Measurements from ENCODE around the gene MLYCD. TPM values are rescaled to one million over a fixed set of nuclear protein-coding genes. Genes with fewer than 3 reads are reported as not detected.

The MLYCD gene
- total and polyA plus RNA-seq, 2 donors = 1.8 to 3.5 TPM

GRCh38 chr16:83934684-83934977 is 35.7 kb downstream of the MLYCD start:
- Histone ChIP-seq H3K27me3 (ENCODE audit: control insufficient read depth in 2 of 2, insufficient read depth in 1 of 2, low read length in 1 of 2) (no peaks in the 10 kb centered on the region), H3K27ac (ENCODE audit: low read depth in 1 of 2, low read length in 1 of 2) (no peak overlapping the region), H3K4me3 (ENCODE audit: low read length in 2 of 2) (no peak overlapping the region), H3K4me1 (ENCODE audit: control insufficient read depth in 2 of 2, insufficient read depth in 2 of 2, low read length in 2 of 2) (no peaks in the 10 kb centered on the region), H3K36me3 (ENCODE audit: control insufficient read depth in 2 of 2, insufficient read depth in 2 of 2, low read length in 1 of 2) (no peaks in the 10 kb centered on the region), H3K9me3 (ENCODE audit: control insufficient read depth in 2 of 2, insufficient read depth in 1 of 2, low read length in 1 of 2) (no peaks in the 10 kb centered on the region)
- no peak for DNase-seq (ENCODE audit: low read depth in 6 of 9, low spot score in 9 of 9)
- 86% methylated on average over 12 of the region's 12 CpGs for WGBS

- Histone ChIP-seq H3K36me3 (ENCODE audit: control insufficient read depth in 2 of 2, insufficient read depth in 2 of 2, low read length in 1 of 2) (no peaks in the 10 kb centered on the region), H3K9me3 (ENCODE audit: control insufficient read depth in 2 of 2, insufficient read depth in 1 of 2, low read length in 1 of 2) (no peaks in the 10 kb centered on the region), H3K4me1 (ENCODE audit: control insufficient read depth in 2 of 2, insufficient read depth in 2 of 2, low read length in 2 of 2) (no peaks in the 10 kb centered on the region), H3K27me3 (ENCODE audit: control insufficient read depth in 2 of 2, insufficient read depth in 1 of 2, low read length in 1 of 2) (no peaks in the 10 kb centered on the region), H3K4me3 (ENCODE audit: low read length in 2 of 2) (no peak overlapping the region), H3K27ac (ENCODE audit: low read depth in 1 of 2, low read length in 1 of 2) (no peak overlapping the region)
- WGBS = 96% methylated on average over 30 of the region's 30 CpGs
- DNase-seq (ENCODE audit: low read depth in 6 of 9, low spot score in 9 of 9) = no peak
Measured at GRCh38 chr16:83935005-83935857, 36.3 kb downstream of the MLYCD start.

GRCh38 chr16:83935858-83936255 is 36.9 kb downstream of the MLYCD start:
- Histone ChIP-seq H3K4me3 (ENCODE audit: low read length in 2 of 2) (no peak overlapping the region), H3K9me3 (ENCODE audit: control insufficient read depth in 2 of 2, insufficient read depth in 1 of 2, low read length in 1 of 2) (no peaks in the 10 kb centered on the region), H3K36me3 (ENCODE audit: control insufficient read depth in 2 of 2, insufficient read depth in 2 of 2, low read length in 1 of 2) (no peaks in the 10 kb centered on the region), H3K27me3 (ENCODE audit: control insufficient read depth in 2 of 2, insufficient read depth in 1 of 2, low read length in 1 of 2) (no peaks in the 10 kb centered on the region), H3K4me1 (ENCODE audit: control insufficient read depth in 2 of 2, insufficient read depth in 2 of 2, low read length in 2 of 2) (no peaks in the 10 kb centered on the region), H3K27ac (ENCODE audit: low read depth in 1 of 2, low read length in 1 of 2) (no peak overlapping the region)
- DNase-seq (ENCODE audit: low read depth in 6 of 9, low spot score in 9 of 9) = no peak
- WGBS = 95% methylated on average over 10 of the region's 10 CpGs

DNA sequence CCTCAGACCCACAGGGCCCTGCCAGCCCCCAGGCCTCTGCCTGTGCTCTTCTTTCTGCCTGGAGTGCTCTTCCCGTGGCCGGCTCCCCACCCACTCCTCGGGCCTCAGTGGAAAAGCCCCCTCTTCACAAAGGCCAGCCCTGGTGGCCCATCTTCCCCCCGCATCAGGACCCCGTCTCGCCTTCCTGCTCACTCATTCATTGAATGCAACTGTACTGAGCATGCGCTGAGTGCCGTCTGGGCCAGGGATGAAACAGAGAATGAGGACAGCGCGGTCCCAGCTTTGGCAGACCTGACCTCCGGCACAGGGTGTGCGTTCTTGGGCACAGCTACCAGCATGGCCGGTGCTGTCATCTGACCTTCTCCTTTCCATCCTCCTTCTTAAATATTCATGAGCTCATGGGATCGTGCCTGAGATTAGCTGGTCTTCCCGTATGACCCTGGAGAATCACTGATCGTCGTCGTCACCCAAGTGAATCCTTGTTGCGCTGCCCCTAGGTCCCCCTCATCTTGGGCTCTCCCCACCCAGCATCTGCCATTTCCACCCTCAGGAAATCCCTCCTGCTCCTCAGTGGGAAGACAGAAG is 37.8 kb downstream of the MLYCD start:
- Histone ChIP-seq H3K36me3 (ENCODE audit: control insufficient read depth in 2 of 2, insufficient read depth in 2 of 2, low read length in 1 of 2) (no peaks in the 10 kb centered on the region), H3K27ac (ENCODE audit: low read depth in 1 of 2, low read length in 1 of 2) (no peak overlapping the region), H3K27me3 (ENCODE audit: control insufficient read depth in 2 of 2, insufficient read depth in 1 of 2, low read length in 1 of 2) (no peaks in the 10 kb centered on the region), H3K4me3 (ENCODE audit: low read length in 2 of 2) (no peak overlapping the region), H3K4me1 (ENCODE audit: control insufficient read depth in 2 of 2, insufficient read depth in 2 of 2, low read length in 2 of 2) (no peaks in the 10 kb centered on the region), H3K9me3 (ENCODE audit: control insufficient read depth in 2 of 2, insufficient read depth in 1 of 2, low read length in 1 of 2) (no peaks in the 10 kb centered on the region)
- DNase-seq (ENCODE audit: low read depth in 6 of 9, low spot score in 9 of 9) = no peak
- WGBS = 96% methylated on average over 19 of the region's 19 CpGs

GRCh38 chr16:83937267-83937666 is 38.4 kb downstream of the MLYCD start:
- Histone ChIP-seq H3K27ac (ENCODE audit: low read depth in 1 of 2, low read length in 1 of 2) (no peak overlapping the region), H3K4me3 (ENCODE audit: low read length in 2 of 2) (no peak overlapping the region), H3K9me3 (ENCODE audit: control insufficient read depth in 2 of 2, insufficient read depth in 1 of 2, low read length in 1 of 2) (no peaks in the 10 kb centered on the region), H3K36me3 (ENCODE audit: control insufficient read depth in 2 of 2, insufficient read depth in 2 of 2, low read length in 1 of 2) (no peaks in the 10 kb centered on the region), H3K4me1 (ENCODE audit: control insufficient read depth in 2 of 2, insufficient read depth in 2 of 2, low read length in 2 of 2) (no peaks in the 10 kb centered on the region), H3K27me3 (ENCODE audit: control insufficient read depth in 2 of 2, insufficient read depth in 1 of 2, low read length in 1 of 2) (no peaks in the 10 kb centered on the region)
- 98% methylated on average over 2 of the region's 2 CpGs for WGBS
- no peak for DNase-seq (ENCODE audit: low read depth in 6 of 9, low spot score in 9 of 9)

GRCh38 chr16:83937922-83938885 is 39.3 kb downstream of the MLYCD start:
- H3K27ac ChIP-seq (ENCODE audit: low read depth in 1 of 2, low read length in 1 of 2) = no peak overlapping the region
- H3K27me3 ChIP-seq (ENCODE audit: control insufficient read depth in 2 of 2, insufficient read depth in 1 of 2, low read length in 1 of 2) = no peaks in the 10 kb centered on the region
- DNase-seq (ENCODE audit: low read depth in 6 of 9, low spot score in 9 of 9) = no peak
- H3K9me3 ChIP-seq (ENCODE audit: control insufficient read depth in 2 of 2, insufficient read depth in 1 of 2, low read length in 1 of 2) = no peaks in the 10 kb centered on the region
- no peak overlapping the region for H3K4me3 ChIP-seq (ENCODE audit: low read length in 2 of 2)
- H3K36me3 ChIP-seq (ENCODE audit: control insufficient read depth in 2 of 2, insufficient read depth in 2 of 2, low read length in 1 of 2) = no peaks in the 10 kb centered on the region
- WGBS = 96% methylated on average over 18 of the region's 18 CpGs
- H3K4me1 ChIP-seq (ENCODE audit: control insufficient read depth in 2 of 2, insufficient read depth in 2 of 2, low read length in 2 of 2) = no peaks in the 10 kb centered on the region

- 78% methylated on average over 12 of the region's 12 CpGs for WGBS
- Histone ChIP-seq H3K4me1 (ENCODE audit: control insufficient read depth in 2 of 2, insufficient read depth in 2 of 2, low read length in 2 of 2) (no peaks in the 10 kb centered on the region), H3K4me3 (ENCODE audit: low read length in 2 of 2) (no peak overlapping the region), H3K27me3 (ENCODE audit: control insufficient read depth in 2 of 2, insufficient read depth in 1 of 2, low read length in 1 of 2) (no peaks in the 10 kb centered on the region), H3K27ac (ENCODE audit: low read depth in 1 of 2, low read length in 1 of 2) (no peak overlapping the region), H3K9me3 (ENCODE audit: control insufficient read depth in 2 of 2, insufficient read depth in 1 of 2, low read length in 1 of 2) (no peaks in the 10 kb centered on the region), H3K36me3 (ENCODE audit: control insufficient read depth in 2 of 2, insufficient read depth in 2 of 2, low read length in 1 of 2) (no peaks in the 10 kb centered on the region)
- DNase-seq (ENCODE audit: low read depth in 6 of 9, low spot score in 9 of 9) = no peak
Measured at GRCh38 chr16:83939266-83939855, 40.4 kb downstream of the MLYCD start.

DNA sequence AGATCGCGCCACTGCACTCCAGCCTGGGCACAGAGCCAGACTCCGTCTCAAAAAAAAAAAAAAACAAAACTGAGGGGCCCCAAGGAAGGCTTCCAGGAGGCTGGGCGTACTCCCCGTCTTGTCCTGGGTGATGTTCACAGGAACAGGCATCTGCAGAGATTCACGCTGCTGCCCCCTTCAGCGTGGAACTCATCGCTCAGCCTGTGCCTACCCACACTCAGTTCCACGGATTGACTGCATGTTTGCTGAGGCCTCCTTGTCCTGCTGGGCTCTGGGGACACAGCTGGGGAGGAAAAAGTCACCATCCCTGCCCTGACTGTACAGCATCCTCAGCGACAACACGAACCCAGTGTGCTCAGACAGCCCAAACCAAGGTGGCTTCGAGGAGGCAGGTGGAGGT is 41.2 kb downstream of the MLYCD start:
- 88% methylated on average over 12 of the region's 12 CpGs for WGBS
- H3K27me3 ChIP-seq (ENCODE audit: control insufficient read depth in 2 of 2, insufficient read depth in 1 of 2, low read length in 1 of 2) = no peaks in the 10 kb centered on the region
- no peaks in the 10 kb centered on the region for H3K9me3 ChIP-seq (ENCODE audit: control insufficient read depth in 2 of 2, insufficient read depth in 1 of 2, low read length in 1 of 2)
- no peak for DNase-seq (ENCODE audit: low read depth in 6 of 9, low spot score in 9 of 9)
- no peak overlapping the region for H3K4me3 ChIP-seq (ENCODE audit: low read length in 2 of 2)
- no peak overlapping the region for H3K27ac ChIP-seq (ENCODE audit: low read depth in 1 of 2, low read length in 1 of 2)
- H3K36me3 ChIP-seq (ENCODE audit: control insufficient read depth in 2 of 2, insufficient read depth in 2 of 2, low read length in 1 of 2) = no peaks in the 10 kb centered on the region
- no peaks in the 10 kb centered on the region for H3K4me1 ChIP-seq (ENCODE audit: control insufficient read depth in 2 of 2, insufficient read depth in 2 of 2, low read length in 2 of 2)

Data from thymus (tissue), 11 donors.